Endothelial cell of umbilical vein (primary cell): ENCODE measurements around the gene PTGR3.

Experiments used
- GATA2 ChIP-seq: IDR thresholded peaks from 2 replicates; pipeline ENCODE4 v1.7.0; 2011; ENCODE audit warnings: low read depth, mild to moderate bottlenecking, moderate library complexity, mixed read lengths, low read length; ENCODE audit not compliant: insufficient read length, insufficient read depth
- POLR2AphosphoS5 ChIP-seq: IDR thresholded peaks from 2 replicates; pipeline ENCODE4 v1.6.1; 2012; ENCODE audit warnings: low read depth, mild to moderate bottlenecking, control low read depth, low read length, moderate library complexity; ENCODE audit not compliant: insufficient read depth

GRCh38 chr18:75222407-75222806, 13.5 kb upstream of the PTGR3 start:
- TF ChIP-seq GATA2 (no peak), POLR2AphosphoS5 (no peak)
